Left kidney (tissue), 2 donors: ENCODE data around the gene CHN1. TPM values are rescaled to one million over a fixed set of nuclear protein-coding genes. Genes with fewer than 3 reads are reported as not detected.

Source experiments
- DNase-seq: peaks from one replicate; pipeline ENCODE4 v3.0.0-alpha.2; 2013
- polyA plus RNA-seq: library from polyadenylated mRNA; unstranded; fragments of 120-200 nt; gene quantifications from one replicate; pipeline ENCODE4 v1.2.1, GENCODE V29; 2013; ENCODE audit not compliant: insufficient read length

Gene CHN1
- polyA plus RNA-seq, 1 donor = 34.7 TPM

- no peak for DNase-seq
Observed at GRCh38 chr2:174924061-174924693, 81.0 kb downstream of the CHN1 start.

GRCh38 chr2:174919947-174920595, 85.1 kb downstream of the CHN1 start:
- no peak for DNase-seq

- no peak for DNase-seq
Observed at GRCh38 chr2:174918886-174919526, 86.2 kb downstream of the CHN1 start.

- DNase-seq = no peak
Observed at GRCh38 chr2:174916270-174916930, 88.8 kb downstream of the CHN1 start.

- DNase-seq = no peak
Observed at GRCh38 chr2:174914853-174915760, 90.1 kb downstream of the CHN1 start.

GRCh38 chr2:174908284-174908683, 96.9 kb downstream of the CHN1 start:
- no peak for DNase-seq

GRCh38 chr2:174903264-174903556, 102.0 kb downstream of the CHN1 start:
- no peak for DNase-seq

DNA sequence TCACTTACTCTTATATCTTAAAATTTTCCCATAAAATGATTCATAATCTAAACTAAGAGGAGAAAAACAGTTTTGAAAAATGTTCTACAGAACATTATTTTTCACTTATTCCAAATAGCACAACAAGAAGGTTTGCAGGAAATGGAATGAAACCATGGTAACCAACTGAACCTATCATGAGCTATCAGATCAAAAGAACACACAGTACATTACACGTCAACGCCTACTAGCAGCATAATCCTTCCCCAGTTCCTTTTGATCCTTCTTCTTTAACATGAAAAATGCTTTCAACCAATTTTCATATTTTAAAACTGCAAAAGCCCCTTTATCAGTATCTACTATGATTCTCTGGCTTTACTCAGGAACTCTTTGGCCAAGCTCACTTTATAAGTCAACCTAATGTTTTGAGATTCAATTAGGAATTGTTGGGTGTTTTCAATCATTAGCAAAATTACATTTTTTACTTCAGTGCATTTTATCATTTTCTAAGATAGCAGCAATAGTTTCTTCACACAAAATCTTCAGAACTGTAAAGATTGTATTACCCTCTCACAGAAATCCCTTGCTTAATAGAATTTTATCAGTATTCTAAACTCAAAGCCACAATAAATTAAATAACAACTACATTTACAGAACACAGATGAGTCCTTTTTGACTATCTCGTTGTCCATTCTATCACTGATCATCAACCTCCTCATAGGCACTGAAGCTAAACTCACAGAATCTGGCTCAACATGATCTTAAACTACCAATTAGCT, 102.5 kb downstream of the CHN1 start:
- DNase-seq = no peak

DNA sequence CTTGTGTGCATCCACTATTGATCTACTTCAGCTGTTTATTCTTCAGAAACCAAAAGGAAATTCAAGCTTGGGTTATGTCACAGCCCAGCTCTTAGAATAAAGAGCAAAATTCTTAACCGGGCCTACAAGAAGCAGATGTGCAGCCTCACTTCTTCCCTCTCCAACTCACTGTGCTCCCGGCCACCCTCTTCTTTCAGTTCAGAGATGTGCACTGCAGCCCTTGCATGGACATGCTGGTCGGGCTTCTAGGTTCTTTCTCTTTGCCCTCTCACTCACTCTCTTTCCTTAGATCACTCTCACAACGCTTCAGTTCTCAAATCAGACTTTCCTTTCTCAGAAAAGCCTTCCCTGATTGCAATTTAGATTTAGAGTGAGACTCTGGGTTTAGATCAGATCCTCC, 104.1 kb downstream of the CHN1 start:
- DNase-seq = no peak

- DNase-seq = no peak
Observed at GRCh38 chr2:174897286-174897685, 107.9 kb downstream of the CHN1 start.

GRCh38 chr2:174893018-174893417, 112.2 kb downstream of the CHN1 start:
- DNase-seq = no peak

DNA sequence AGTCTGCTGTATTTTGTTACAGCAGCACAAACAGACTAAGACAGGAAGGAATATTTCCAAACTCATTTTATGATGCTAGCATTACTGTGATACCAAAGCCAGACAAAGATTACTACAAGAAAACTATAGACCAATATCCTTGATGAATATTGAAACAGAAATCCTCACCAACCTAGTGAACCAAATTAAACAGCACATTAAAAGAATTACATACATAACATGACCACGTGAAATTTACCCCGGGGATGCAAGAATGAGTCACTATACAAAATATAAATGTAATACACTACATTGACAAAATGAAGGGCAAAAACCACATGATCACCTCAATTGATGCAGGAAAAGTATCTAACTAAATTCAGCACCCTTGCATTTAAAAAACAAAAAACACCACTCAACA, 112.6 kb downstream of the CHN1 start:
- no peak for DNase-seq

DNA sequence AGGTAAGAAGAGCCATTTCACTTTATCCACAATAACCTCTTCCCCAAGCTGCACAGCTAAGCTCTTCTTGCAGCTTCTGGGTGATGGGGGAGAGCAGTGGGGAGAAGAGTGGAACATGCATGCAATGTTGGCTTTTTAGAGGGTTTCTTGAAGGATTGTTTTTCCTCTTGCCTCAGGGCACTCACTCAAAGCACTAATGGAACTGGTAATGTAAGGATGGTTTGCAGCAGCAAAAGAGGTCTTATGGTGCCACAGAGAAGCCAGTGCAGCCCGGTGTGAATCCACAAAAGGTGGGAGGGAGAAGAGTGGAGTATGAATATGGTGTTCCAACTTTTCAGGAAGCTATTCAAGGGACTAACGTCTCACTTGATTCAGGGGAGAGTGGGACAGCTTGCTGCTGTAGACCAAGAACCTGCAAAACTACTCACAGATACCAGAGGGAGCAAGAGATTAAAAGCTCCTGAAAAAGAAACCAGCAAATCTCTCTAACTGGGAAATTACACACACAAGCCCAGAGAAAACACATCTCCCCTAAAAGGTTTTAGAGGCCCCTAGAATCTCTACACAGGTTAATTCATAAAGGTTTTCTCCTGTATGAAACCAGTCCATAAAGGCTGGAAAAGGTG, 116.4 kb downstream of the CHN1 start:
- no peak for DNase-seq

- no peak for DNase-seq
Observed at GRCh38 chr2:174888146-174888545, 117.0 kb downstream of the CHN1 start.

DNA sequence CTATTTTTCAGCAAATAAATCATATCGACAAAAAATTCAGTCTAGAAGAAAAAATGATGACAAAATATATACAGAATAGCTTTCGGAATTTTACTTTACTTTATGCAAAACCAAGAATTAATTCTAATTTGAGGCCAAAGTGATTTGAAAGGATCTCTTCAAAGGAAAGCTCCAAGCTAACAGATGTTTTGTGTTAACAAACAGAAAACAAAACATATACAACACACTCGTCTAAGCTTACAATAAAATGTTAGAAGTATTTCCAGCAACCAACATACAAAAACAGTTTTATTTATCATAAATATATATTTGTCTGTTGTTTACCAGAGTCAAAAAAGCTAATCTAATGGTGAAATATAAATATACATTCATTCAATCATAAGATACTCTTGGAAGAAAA, 122.8 kb downstream of the CHN1 start:
- no peak for DNase-seq

DNA sequence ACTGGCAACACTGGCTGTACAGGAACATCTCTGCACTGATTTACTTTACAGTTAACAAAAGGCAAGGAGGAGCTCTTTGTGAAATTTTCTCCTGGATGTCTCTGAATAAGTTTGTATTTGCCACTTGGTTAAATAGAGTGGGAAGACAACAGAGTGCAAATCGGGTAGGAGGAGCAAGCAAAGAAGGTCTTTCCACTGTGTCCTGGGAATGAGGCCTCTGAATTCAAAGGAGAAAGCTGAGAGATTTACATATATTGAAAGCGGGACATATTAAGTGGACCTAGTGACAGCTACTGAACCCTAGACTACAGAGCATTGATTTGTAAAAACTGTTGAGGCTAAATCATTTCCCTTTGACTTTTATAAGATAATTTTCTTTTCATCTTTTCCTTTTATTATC, 123.5 kb downstream of the CHN1 start:
- no peak for DNase-seq

DNA sequence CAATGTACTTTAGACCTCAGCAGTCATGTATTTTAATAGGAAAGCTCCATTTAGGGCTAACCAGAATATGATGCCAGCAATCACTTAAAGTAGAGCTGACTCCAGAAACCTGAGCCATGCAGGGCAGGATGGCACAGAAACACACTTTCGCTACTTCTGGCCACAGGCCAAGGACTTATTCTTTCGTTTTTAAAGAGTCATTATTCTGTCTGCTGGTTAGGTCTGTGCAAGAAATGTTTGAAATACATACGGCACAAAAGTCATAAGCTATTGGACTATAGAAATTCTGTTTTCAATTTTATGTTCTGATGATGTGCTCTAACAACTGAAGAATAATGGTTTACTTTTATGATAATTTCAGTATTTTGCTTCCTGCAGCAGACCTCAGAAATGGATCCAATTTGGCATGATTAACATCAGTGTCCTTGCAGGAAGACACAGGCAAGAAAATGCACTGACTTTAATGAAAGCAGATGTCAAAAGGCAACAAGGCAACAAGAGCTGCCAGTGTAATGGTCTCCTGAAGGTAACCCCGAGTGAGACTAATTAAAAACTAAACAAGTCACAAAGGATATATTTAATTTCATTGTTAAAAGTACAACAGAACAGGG, 126.5 kb downstream of the CHN1 start:
- no peak for DNase-seq

GRCh38 chr2:174877751-174878150, 127.4 kb downstream of the CHN1 start:
- DNase-seq = no peak

DNA sequence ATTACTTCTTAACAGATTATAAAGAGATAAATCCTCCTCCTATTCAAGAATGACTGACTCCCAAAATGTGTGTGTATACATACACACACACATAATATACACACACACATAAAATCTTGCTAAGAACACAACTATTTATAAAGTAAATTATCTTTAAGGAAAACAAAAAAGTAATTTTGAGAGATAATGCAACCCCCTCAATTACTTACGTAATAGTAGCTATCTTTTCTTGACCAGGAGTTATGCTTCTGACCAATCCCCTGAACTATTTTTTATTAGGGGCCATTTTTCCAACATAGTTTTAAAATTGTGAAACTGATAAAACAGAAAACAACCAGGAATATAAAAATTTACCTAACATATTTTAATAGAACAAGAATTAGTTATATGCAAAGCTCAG, 127.9 kb downstream of the CHN1 start:
- DNase-seq = no peak

- no peak for DNase-seq
Observed at GRCh38 chr2:174874085-174874484, 131.1 kb downstream of the CHN1 start.

GRCh38 chr2:174873471-174873870, 131.7 kb downstream of the CHN1 start:
- no peak for DNase-seq
